ENCODE results near the gene SLC1A3.

SLC1A3 gene

GRCh38 chr5:36717131-36717695, 110.8 kb downstream of the SLC1A3 start:
- DNase-seq (ENCODE audit: low read depth in 2 of 2): no peak

GRCh38 chr5:36719282-36719681, 112.9 kb downstream of the SLC1A3 start:
- DNase-seq (ENCODE audit: low read depth in 2 of 2): no peak

GRCh38 chr5:36720688-36721087, 114.3 kb downstream of the SLC1A3 start:
- DNase-seq (ENCODE audit: low read depth in 2 of 2): no peak

- no peak for DNase-seq (ENCODE audit: low read depth in 2 of 2)
Observed at GRCh38 chr5:36721664-36722235, 115.3 kb downstream of the SLC1A3 start.

GRCh38 chr5:36722900-36723299, 116.5 kb downstream of the SLC1A3 start:
- DNase-seq (ENCODE audit: low read depth in 2 of 2): no peak

GRCh38 chr5:36723912-36724311, 117.5 kb downstream of the SLC1A3 start:
- DNase-seq (ENCODE audit: low read depth in 2 of 2): no peak

- DNase-seq (ENCODE audit: low read depth in 2 of 2): no peak
Observed at GRCh38 chr5:36724467-36725332, 118.3 kb downstream of the SLC1A3 start.

- DNase-seq (ENCODE audit: low read depth in 2 of 2): no peak
Observed at GRCh38 chr5:36726317-36726716, 119.9 kb downstream of the SLC1A3 start.

- no peak for DNase-seq (ENCODE audit: low read depth in 2 of 2)
Observed at GRCh38 chr5:36726767-36727166, 120.4 kb downstream of the SLC1A3 start.

- DNase-seq (ENCODE audit: low read depth in 2 of 2): no peak
Observed at GRCh38 chr5:36728697-36729543, 122.5 kb downstream of the SLC1A3 start.

GRCh38 chr5:36730537-36731216, 124.3 kb downstream of the SLC1A3 start:
- DNase-seq (ENCODE audit: low read depth in 2 of 2): no peak

GRCh38 chr5:36733183-36733582, 126.8 kb downstream of the SLC1A3 start:
- DNase-seq (ENCODE audit: low read depth in 2 of 2): no peak

- no peak for DNase-seq (ENCODE audit: low read depth in 2 of 2)
Observed at GRCh38 chr5:36734422-36734821, 128.0 kb downstream of the SLC1A3 start.

- DNase-seq (ENCODE audit: low read depth in 2 of 2): no peak
Observed at GRCh38 chr5:36735891-36736290, 129.5 kb downstream of the SLC1A3 start.

All from stimulated activated CD8-positive, alpha-beta memory T cell treated with anti-CD3 and anti-CD28 coated beads, Interleukin-7, amount 100 ng/mL, for 4 hours (primary cell).